HepG2 (cell line): ENCODE measurements around the gene MRI1. TPM values are rescaled to one million over a fixed set of nuclear protein-coding genes. Genes with fewer than 3 reads are reported as not detected.

Experiments
- ATAC-seq: fragments of 200-7000 bp; cut with Tn5 transposase; 3 replicates; pipeline ENCODE4 v1.9.1; 2020; ENCODE audit warnings: mild to moderate bottlenecking, moderate library complexity
- BruUV-seq: library from RNA; stranded (reverse); fragments of 400-500 nt; replicated peaks from 2 replicates; lab custom pipeline; 2021; lab: Mats Ljungman, UMichigan
- CTCF ChIA-PET: fragments of 300-600 bp; formaldehyde crosslinking; extraction: SDS; loops from one replicate; lab custom pipeline; 2021; ENCODE audit warnings: low total read pairs, inconsistent platforms, low intra/inter-chr PET ratio; lab: Yijun Ruan, JAX
- POLR2A ChIA-PET: fragments of 350-600 bp; sonication (Branson Sonifier 250); formaldehyde crosslinking; loops from one replicate; lab custom pipeline; 2020; ENCODE audit warnings: antibody characterized with exemption, inconsistent platforms; lab: Yijun Ruan, JAX
- DNase-seq: peaks from one replicate; pipeline ENCODE4 v3.0.0-alpha.2; 2015; ENCODE audit warnings: low spot score
- FAIRE-seq: peaks from 3 replicates; lab custom pipeline; 2011; peaks lifted over from hg19 to GRCh38; lab: Jason Lieb, UNC
- H2AFZ ChIP-seq: one replicate; pipeline ENCODE4 v1.6.1; 2011; ENCODE audit warnings: low read length, inconsistent platforms
- H3K27ac ChIP-seq: fragments of 300-600 bp; 3 replicates; pipeline ENCODE4 v1.8.0; 2011; ENCODE audit warnings: mixed run types, mild to moderate bottlenecking, mixed read lengths, low read length, inconsistent platforms; ENCODE audit not compliant: insufficient read depth; ENCODE audit errors: extremely low read length
- H3K27me3 ChIP-seq, 2 experiments: fragments of 200-600 bp in 1 of 2; 2 replicates in 1 of 2; 3 replicates in 1 of 2; pipeline versions ENCODE4 v1.6.0 to v1.8.0; 2011; ENCODE audit warnings: low read length in 2 of 2, mild to moderate bottlenecking in 2 of 2, moderate library complexity in 2 of 2, inconsistent platforms in 1 of 2; ENCODE audit not compliant: insufficient read depth in 2 of 2, control insufficient read depth in 1 of 2
- H3K36me3 ChIP-seq, 2 experiments: fragments of 200-600 bp in 1 of 2; replicated peaks in 1 of 2; 2 replicates in 1 of 2; 3 replicates in 1 of 2; pipeline versions ENCODE4 v1.5.1 to v1.8.0; 2011; ENCODE audit warnings: low read length in 2 of 2, inconsistent platforms in 1 of 2; ENCODE audit not compliant: insufficient read depth in 2 of 2, control insufficient read depth in 1 of 2
- H3K4me1 ChIP-seq: 2 replicates; pipeline ENCODE4 v1.5.1; 2012; ENCODE audit warnings: low read length, inconsistent platforms; ENCODE audit not compliant: insufficient read depth
- H3K4me2 ChIP-seq: 2 replicates; pipeline ENCODE4 v1.6.0; 2011; ENCODE audit warnings: low read depth, low read length, inconsistent platforms
- H3K4me3 ChIP-seq, 3 experiments: fragments of 200-600 bp in 1 of 3; sonication (generic), shearing (Covaris generic) in 1 of 3; replicated peaks in 1 of 3; 2 replicates each; pipeline ENCODE4 v1.5.1; 2011 to 2016; ENCODE audit warnings: low read length in 3 of 3, inconsistent platforms in 2 of 3, low read depth in 2 of 3, mild to moderate bottlenecking in 2 of 3, control low read depth in 1 of 3, mixed read lengths in 1 of 3; ENCODE audit not compliant: insufficient read depth in 1 of 3
- H3K79me2 ChIP-seq: one replicate; pipeline ENCODE4 v1.6.1; 2011; ENCODE audit warnings: low read length, inconsistent platforms; ENCODE audit not compliant: insufficient read depth
- H3K9ac ChIP-seq: 2 replicates; pipeline ENCODE4 v1.6.0; 2011; ENCODE audit warnings: mild to moderate bottlenecking, low read depth, low read length, inconsistent platforms; ENCODE audit not compliant: insufficient read depth
- H3K9me3 ChIP-seq: 2 replicates; pipeline ENCODE4 v1.5.1; 2012; ENCODE audit warnings: mild to moderate bottlenecking, low read length
- H4K20me1 ChIP-seq: 2 replicates; pipeline ENCODE4 v1.6.0; 2011; ENCODE audit warnings: inconsistent platforms, mild to moderate bottlenecking, low read length, moderate library complexity; ENCODE audit not compliant: insufficient read depth
- HHEX ChIP-seq: IDR thresholded peaks from 2 replicates; pipeline ENCODE4 v1.6.1; 2016; ENCODE audit warnings: control low read depth
- HIVEP1 ChIP-seq: sonication (generic); formaldehyde crosslinking; IDR thresholded peaks from 2 replicates; pipeline ENCODE4 v1.4.0; 2020; ENCODE audit warnings: mild to moderate bottlenecking, missing genetic modification reagents
- HNF4A ChIP-seq: sonication (generic); formaldehyde crosslinking; IDR thresholded peaks from 2 replicates; pipeline ENCODE4 v1.4.0; 2020; ENCODE audit warnings: missing genetic modification reagents
- KLF15 ChIP-seq: sonication (generic); formaldehyde crosslinking; IDR thresholded peaks from 2 replicates; pipeline ENCODE4 v1.8.1; 2023; ENCODE audit warnings: borderline replicate concordance, mild to moderate bottlenecking, inconsistent platforms, missing genetic modification reagents, mixed read lengths
- MAFF ChIP-seq: IDR thresholded peaks from 2 replicates; pipeline ENCODE4 v1.6.1; 2011; ENCODE audit warnings: low read depth, low read length, improper control_type of control experiment
- MBNL3 ChIP-seq: fragments of 250-450 bp; sonication (Bioruptor Pico); conservative IDR thresholded peaks from 2 replicates; pipeline ENCODE4 v1.8.0; 2022; ENCODE audit warnings: mild to moderate bottlenecking, inconsistent platforms
- MEF2D ChIP-seq: sonication (generic); formaldehyde crosslinking; IDR thresholded peaks from 2 replicates; pipeline ENCODE4 v1.5.1; 2020; ENCODE audit warnings: mild to moderate bottlenecking, missing genetic modification reagents
- REPIN1 ChIP-seq: sonication (generic); formaldehyde crosslinking; IDR thresholded peaks from 2 replicates; pipeline ENCODE4 v1.8.0; 2022; ENCODE audit warnings: missing genetic modification reagents, low read depth, mild to moderate bottlenecking, borderline replicate concordance
- ZNF737 ChIP-seq: sonication (generic); formaldehyde crosslinking; IDR thresholded peaks from 2 replicates; pipeline ENCODE4 v1.5.0; 2020; ENCODE audit warnings: missing genetic modification reagents, mild to moderate bottlenecking, borderline replicate concordance
- in situ Hi-C: cut with HindIII; loops from 2 replicates; pipeline ENCODE4 v1.10.0; 2017; ENCODE audit warnings: low pct_unique_long_range_greater_than_20kb; ENCODE audit not compliant: extremely low pct_ligation_motif_present
- intact Hi-C: fragments of 100-400 bp; cut with micrococcal nuclease; formaldehyde crosslinking; loops from one replicate; pipeline ENCODE4 v1.10.0; 2022; ENCODE audit not compliant: unreplicated experiment
- polyA plus RNA-seq, 8 experiments: library from polyadenylated mRNA; depleted of rRNA in 3 of 8; stranded (reverse) in 7 of 8; unstranded in 1 of 8; fragments of >200 nt; fragmentation: Illumina TruSeq in 4 of 8; extraction: Trizol in 4 of 8; gene quantifications; 2 replicates each; pipeline versions ENCODE4 v1.2.1 to v1.2.3, GENCODE V29; 2011 to 2016; ENCODE audit warnings: low read depth in 4 of 8, missing spikeins in 1 of 8, mixed read lengths in 1 of 8; ENCODE audit not compliant: insufficient read depth in 1 of 8
- total RNA-seq, 5 experiments: library from RNA; depleted of rRNA; stranded (reverse); fragments of >200 nt; fragmentation: Illumina TruSeq; extraction: Trizol; gene quantifications; 2 replicates each; pipeline ENCODE4 v1.2.3, GENCODE V29; 2016; ENCODE audit warnings: low read depth in 1 of 5
- TF ChIP-seq, protein P1 (sequence below): sonication (generic); formaldehyde crosslinking; IDR thresholded peaks from 2 replicates; pipeline ENCODE4 v1.8.0; 2022; ENCODE audit warnings: missing genetic modification reagents, mild to moderate bottlenecking, inconsistent platforms, borderline replicate concordance

The MRI1 gene
- total and polyA plus RNA-seq, 2 of the 13 experiments (the other 11 are each of a cell fraction or from before 2014, with no cell fraction given), result 20.1 to 20.6 TPM

GRCh38 chr19:13744174-13744573 lies 20.1 kb upstream of the MRI1 start:
- no peak for TF ChIP-seq HHEX (CRISPR knock-in tag)
- TF ChIP-seq ZNF737 (CRISPR knock-in tag), result no peak
- TF ChIP-seq HIVEP1 (CRISPR knock-in tag), result no peak
- no peak for TF ChIP-seq MBNL3 (CRISPR knock-in tag)
- no peak for TF ChIP-seq HNF4A (CRISPR knock-in tag)
- no peak for TF ChIP-seq MAFF
- TF ChIP-seq MEF2D, result no peak
- TF ChIP-seq, protein P1, sequence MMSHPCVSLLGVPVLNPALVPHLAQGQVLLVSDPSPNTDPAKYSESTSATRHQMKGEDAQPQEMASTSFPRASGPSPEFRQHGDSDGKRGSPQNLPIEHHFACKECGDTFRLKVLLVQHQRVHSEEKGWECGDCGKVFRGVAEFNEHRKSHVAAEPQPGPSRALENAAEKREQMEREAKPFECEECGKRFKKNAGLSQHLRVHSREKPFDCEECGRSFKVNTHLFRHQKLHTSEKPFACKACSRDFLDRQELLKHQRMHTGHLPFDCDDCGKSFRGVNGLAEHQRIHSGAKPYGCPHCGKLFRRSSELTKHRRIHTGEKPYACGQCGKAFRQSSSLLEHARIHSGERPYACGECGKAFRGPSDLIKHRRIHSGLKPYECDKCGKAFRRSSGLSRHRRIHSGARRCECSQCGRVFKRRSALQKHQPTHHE, result no peak
- no peak for TF ChIP-seq REPIN1 (CRISPR knock-in tag)
- TF ChIP-seq KLF15 (CRISPR knock-in tag), result no peak
- intact Hi-C loops, result no loop called here
- in situ Hi-C loops, result no loop called here
- DNase-seq (no peak), ATAC-seq (no peak), FAIRE-seq (no peak)
- BruUV-seq, result no TSS peak
- no peak overlapping the region for H3K4me3 ChIP-seq
- peaks cover 0 to 3% of the 10 kb centered on the region in 2 experiments; a peak in 1 of 5 replicates for H3K36me3 ChIP-seq
- H3K4me2 ChIP-seq, result no peak overlapping the region
- H3K27ac ChIP-seq, result no peak overlapping the region
- H3K27me3 ChIP-seq, result no peaks in the 10 kb centered on the region; a peak in 1 of 5 replicates
- H2AFZ ChIP-seq, result no peak overlapping the region
- H3K9ac ChIP-seq, result no peak overlapping the region
- H4K20me1 ChIP-seq, result no peaks in the 10 kb centered on the region
- H3K79me2 ChIP-seq, result peaks cover 5% of the 10 kb centered on the region
- ChIA-PET CTCF (no interaction called here), POLR2A (interaction anchor here (1.2 kb wide), 1 partner anchor 13 kb away, joined by 3 read pairs; no protein-coding TSS in a partner anchor)
- H3K4me1 ChIP-seq, result peaks cover 27% of the 10 kb centered on the region
- no peaks in the 10 kb centered on the region for H3K9me3 ChIP-seq
